Adrenal gland (tissue), 5 donors: ENCODE measurements around the gene EXOC6.

Experiments used
- POLR2A ChIP-seq, 2 donors: fragments of 450-650 bp; IDR thresholded peaks; one replicate each; pipeline ENCODE4 v1.6.1; 2017; ENCODE audit warnings: antibody characterized with exemption in 2 of 2, mild to moderate bottlenecking in 2 of 2, moderate library complexity in 1 of 2
- TF ChIP-seq, protein P1 (sequence below), 6 experiments: fragments of 450-650 bp in 4 of 6; fragments of 200-600 bp in 2 of 6; sonication (generic) in 1 of 6; IDR thresholded peaks; 1 replicate in 5 of 6; 2 replicates in 1 of 6; pipeline versions ENCODE4 v1.5.1 to v1.8.0; 2016 to 2021; ENCODE audit warnings: antibody characterized with exemption in 6 of 6, mild to moderate bottlenecking in 2 of 6, moderate library complexity in 1 of 6
- donor health status: DM: no; HTN: no; CAD: no.

DNA sequence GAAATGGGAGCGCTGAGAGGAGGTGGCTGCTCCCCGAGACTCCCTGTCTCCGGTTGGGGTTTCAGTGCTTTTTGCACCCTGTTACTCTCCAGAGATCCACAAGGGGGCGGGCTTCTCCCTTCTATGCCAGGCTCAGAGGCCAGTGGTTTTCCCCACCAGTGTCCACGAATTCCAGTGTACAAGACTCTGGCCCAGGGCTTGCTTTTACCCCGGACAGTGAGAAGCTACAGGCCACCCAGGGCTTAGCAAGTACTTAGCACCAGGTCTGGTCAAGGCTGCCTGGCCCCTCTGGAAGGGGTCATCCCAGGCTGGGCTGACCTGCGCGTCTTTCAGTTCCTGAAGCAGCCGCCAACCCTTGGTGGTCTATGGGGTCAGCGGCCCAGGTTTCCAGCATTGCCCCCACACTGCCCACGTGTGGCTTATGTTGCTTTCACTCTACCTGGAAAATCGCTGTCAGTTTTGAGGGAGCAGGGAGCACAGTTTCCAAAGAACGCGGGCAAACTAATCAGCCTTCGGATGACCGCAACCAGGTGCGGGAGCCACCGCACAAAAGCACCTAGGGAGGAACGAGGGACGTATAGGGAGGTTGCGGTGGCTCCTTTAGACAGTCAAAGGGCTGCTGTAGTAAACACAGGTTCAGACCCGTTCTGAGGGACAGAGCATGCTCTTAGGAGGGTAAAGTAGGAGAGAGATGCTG, 232.2 kb downstream of the EXOC6 start:
- TF ChIP-seq, protein P1, sequence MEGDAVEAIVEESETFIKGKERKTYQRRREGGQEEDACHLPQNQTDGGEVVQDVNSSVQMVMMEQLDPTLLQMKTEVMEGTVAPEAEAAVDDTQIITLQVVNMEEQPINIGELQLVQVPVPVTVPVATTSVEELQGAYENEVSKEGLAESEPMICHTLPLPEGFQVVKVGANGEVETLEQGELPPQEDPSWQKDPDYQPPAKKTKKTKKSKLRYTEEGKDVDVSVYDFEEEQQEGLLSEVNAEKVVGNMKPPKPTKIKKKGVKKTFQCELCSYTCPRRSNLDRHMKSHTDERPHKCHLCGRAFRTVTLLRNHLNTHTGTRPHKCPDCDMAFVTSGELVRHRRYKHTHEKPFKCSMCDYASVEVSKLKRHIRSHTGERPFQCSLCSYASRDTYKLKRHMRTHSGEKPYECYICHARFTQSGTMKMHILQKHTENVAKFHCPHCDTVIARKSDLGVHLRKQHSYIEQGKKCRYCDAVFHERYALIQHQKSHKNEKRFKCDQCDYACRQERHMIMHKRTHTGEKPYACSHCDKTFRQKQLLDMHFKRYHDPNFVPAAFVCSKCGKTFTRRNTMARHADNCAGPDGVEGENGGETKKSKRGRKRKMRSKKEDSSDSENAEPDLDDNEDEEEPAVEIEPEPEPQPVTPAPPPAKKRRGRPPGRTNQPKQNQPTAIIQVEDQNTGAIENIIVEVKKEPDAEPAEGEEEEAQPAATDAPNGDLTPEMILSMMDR (IDR thresholded peaks at IDR 0.05), result peak; percentile 63 to 85 (median 74)
- TF ChIP-seq POLR2A (IDR thresholded peaks at IDR 0.05), result no peak
